ENCODE measurements around the gene CES4A.
A peak's percentile ranks its signal among the peaks of the same experiment; 100 is the strongest.

CES4A gene

GRCh38 chr16:67053767-67054334, 65.5 kb downstream of the CES4A start:
- no peak for DNase-seq (ENCODE audit: low read depth)

- no peak for DNase-seq (ENCODE audit: low read depth)
Measured at GRCh38 chr16:67054901-67055300, 66.5 kb downstream of the CES4A start.

DNA sequence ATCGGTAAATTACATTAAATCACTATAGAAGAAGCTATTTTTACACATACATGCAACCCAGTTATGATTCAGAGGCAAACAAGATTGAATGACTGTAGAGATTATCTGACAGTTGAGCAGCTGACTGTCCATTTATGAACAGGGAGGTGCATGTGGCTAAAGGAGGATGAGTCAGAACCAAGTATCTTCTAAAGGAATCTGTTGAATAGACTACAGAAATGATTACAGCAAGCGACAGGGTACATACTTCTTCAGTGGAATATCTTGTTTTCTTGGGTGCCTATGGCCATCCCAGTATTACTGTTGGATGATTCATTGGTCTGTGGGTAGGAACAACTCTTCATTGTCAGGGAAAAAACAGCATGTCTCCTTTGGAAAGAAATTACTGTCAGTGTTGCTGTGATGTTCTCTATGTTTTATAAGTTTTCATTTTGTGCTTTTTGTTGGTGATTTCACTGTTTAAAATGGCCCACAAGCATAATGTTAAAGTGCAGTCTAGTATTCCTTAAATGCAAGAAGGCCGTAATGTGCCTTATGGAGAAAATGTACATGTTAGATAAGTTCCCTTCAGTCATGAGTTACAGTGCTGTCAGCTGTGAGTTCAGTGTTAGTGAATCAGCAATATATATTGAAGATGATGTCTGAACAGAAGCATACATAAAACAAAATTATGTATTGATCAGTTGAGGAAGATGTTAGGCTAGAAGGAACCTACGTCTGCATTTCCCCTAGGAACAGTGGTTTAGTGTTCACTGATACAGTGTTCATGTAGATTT, 67.5 kb downstream of the CES4A start:
- peak; percentile 95 for DNase-seq (ENCODE audit: low read depth)

All from HS-5 (cell line).